Fibroblast of pulmonary artery (primary cell): Measurements from ENCODE around the gene FOXN3.

Experiments
- DNase-seq: peaks from one replicate; pipeline ENCODE4 v3.0.0-alpha.2; 2010; ENCODE audit warnings: low read depth
- H3K4me3 ChIP-seq: replicated peaks from 2 replicates; pipeline ENCODE4 v1.5.1; 2011; ENCODE audit warnings: low read depth, mild to moderate bottlenecking, control low read depth, low read length, moderate library complexity
- TF ChIP-seq, protein P1 (sequence below): IDR thresholded peaks from 2 replicates; pipeline ENCODE4 v1.5.1; 2011; ENCODE audit warnings: mild to moderate bottlenecking, control low read depth, low read length, inconsistent platforms; ENCODE audit errors: missing control alignments

The FOXN3 gene

DNA sequence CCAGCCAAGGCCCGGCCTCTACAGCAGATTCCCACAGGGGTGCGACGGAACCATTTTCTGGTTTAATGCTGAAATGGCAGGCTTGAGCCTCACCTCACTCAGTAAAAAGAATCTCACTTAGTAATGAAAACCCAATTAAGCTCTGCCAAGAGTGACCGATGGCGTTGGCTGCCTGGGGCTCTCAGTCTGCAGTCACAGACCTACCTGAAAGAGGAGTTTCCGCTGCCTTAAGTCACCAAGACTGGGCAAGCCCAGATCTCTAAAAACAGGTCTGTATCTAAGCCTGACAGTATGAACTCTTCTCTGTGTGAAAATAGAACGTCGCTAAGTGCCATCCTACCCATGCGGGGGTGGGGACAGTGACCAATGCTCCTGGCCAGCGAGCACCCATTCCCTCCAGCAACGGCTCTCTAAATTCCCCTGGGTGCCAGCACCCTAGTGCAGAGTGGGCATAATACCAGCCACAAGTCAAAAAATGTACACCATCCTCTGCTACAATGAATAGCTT is 107.3 kb downstream of the FOXN3 start:
- DNase-seq: no peak
- TF ChIP-seq, protein P1, sequence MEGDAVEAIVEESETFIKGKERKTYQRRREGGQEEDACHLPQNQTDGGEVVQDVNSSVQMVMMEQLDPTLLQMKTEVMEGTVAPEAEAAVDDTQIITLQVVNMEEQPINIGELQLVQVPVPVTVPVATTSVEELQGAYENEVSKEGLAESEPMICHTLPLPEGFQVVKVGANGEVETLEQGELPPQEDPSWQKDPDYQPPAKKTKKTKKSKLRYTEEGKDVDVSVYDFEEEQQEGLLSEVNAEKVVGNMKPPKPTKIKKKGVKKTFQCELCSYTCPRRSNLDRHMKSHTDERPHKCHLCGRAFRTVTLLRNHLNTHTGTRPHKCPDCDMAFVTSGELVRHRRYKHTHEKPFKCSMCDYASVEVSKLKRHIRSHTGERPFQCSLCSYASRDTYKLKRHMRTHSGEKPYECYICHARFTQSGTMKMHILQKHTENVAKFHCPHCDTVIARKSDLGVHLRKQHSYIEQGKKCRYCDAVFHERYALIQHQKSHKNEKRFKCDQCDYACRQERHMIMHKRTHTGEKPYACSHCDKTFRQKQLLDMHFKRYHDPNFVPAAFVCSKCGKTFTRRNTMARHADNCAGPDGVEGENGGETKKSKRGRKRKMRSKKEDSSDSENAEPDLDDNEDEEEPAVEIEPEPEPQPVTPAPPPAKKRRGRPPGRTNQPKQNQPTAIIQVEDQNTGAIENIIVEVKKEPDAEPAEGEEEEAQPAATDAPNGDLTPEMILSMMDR: no peak

DNA sequence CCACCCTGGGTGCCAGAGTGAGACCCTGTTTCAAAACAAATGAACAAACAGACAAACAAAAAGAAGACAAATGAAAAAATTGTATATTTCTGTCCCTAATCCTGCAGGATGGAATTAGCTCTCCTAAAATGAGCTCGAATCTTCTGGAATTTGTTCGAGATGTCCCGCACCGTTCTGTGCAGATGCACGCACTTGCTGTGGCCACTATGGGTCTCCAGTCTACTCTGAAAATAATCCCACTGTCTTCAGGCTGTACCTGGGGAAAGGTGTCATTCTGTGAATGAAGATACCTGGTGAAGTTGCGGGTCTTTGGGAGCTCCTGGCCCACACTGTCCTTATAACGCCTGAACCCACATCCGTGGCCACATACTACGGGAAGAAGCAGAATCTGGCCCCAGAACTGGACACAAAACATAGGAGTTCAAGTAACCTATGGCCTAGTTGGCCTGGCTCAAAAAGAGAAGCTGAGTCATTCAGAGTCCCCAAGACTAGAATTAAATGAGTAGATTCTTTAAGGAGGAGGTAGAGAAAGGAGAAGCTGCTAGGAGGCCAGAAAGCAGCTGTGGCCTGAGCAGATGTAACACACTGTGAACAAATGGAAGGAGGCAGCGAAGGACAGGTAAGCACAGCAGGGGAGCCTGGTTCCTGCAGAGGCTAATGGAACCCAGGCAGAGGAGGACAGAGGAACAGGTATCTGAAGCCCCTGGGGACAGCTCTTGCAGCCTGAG is 108.6 kb downstream of the FOXN3 start:
- TF ChIP-seq, protein P1: no peak
- DNase-seq: no peak
- H3K4me3 ChIP-seq: no peak overlapping the region

More for the DNA sequence above, 107.3 kb downstream of the FOXN3 start:
- H3K4me3 ChIP-seq: no peak overlapping the region

DNA sequence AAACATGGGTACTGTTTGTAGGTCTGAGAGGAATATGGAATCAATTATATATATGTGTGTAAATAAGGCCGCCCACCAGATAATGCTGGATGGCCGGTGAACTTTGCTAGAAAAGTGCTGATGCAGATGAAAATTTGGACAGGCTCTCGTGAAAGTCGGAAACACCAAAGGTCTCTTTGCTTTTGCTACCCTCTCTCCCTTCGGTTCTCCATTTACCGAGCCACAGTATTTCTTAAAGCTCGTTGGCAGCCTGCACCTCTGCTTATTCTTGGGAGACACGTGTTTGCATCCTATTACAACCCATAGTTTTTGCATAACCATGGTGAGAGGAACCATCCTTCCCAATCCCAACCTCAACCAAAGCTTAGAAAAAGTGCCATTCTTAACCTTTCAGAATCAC is 109.6 kb downstream of the FOXN3 start:
- no peak for DNase-seq
- H3K4me3 ChIP-seq: no peak overlapping the region
- TF ChIP-seq, protein P1: no peak

DNA sequence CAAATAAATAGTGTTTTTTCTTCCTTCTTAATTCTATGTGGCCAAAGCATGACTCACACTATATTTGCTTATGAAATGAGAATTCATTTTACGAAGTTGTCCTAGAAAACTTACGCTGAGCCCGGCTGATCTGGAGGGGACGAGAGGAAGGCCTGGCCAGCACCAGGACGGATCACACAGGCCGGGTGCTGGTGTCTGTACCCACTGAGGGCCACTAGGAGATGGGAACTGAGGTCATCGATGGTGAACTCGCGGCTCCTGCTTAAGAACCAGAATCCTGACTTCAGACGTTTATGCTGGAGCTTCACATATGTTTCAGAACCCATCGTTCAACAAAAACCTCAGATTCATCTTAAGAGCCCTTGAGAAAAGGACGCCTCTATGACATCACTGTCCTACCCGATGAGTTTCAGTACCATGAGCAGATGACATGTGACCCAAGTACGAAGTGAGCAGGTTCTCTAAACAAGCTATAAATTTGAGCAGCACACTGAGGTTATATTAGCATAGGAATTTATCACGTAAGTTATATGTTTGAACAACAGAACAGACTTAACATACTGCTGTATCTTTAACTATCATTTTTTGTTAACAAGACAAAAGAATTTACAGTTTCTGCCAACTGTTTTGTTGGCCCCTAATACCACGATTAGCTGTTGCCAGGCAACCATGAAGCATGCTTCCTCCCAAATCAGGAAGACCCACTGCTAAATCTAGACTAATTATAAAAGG is 111.9 kb downstream of the FOXN3 start:
- TF ChIP-seq, protein P1: no peak
- H3K4me3 ChIP-seq: no peak overlapping the region
- peak; percentile 77 for DNase-seq

DNA sequence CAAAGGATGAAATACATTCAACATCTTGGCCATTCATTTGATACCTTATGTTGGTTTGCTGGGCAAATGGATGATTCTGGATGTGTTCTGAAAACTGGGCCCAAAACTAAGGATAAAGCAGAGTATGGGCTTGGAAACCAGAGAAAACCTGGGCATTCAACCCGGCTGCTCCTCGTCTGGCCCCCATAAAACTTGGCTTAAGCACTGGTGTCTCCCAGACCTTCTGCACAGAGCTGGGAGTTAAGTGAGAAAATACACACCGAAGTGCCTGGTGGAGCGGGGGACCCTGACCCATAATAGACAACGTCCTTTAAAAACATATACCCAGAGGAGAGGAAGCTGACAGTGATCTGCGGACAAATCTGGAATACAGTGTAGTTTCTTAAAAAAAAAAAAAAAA is 112.5 kb downstream of the FOXN3 start:
- TF ChIP-seq, protein P1: no peak
- no peak for DNase-seq
- H3K4me3 ChIP-seq: peak overlapping the region; percentile 44

DNA sequence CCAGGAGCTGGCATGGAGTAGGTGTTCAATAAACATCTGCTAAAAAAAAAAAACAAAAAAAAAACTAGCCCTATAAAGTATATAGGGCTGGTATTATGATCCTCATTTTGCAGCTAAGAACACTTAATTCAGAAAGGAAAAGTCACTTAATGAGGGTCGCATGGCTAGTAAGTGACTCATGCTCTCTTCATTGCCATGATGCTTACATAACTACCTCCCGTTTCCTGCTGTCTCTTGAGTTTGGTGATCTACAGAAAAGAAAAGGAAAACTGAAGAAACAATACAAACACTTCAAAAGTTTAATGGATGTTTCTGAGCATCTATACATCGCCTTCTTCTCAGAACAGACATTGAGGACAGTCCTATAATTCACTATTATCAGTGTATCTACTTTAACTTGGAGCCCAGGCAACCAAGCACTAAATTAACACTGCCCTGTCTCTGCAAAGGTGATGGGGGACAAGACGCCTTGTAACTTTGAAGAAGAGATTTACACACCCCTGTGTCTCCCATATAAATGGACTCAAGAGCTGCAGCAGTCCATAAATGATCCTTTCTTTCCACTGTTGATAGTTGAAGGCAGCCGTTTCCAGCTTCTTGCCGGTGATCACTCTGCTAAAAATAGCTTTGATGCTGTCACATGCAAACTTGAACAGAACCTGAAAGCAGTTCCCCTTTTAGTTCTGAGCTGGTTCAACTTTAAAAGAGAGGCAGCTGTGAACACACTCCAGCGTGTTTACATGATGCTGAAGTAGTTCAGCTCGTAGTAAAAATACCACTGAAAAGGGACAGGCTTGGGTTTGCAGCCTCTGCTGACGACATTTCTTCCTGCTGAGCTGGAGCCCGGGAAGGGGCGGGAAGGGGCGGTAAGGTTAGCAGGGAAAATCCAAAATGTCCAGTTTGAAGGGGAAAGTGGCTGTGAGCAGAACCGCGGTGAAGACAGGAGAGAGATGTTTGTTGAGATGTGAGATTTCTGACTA is 113.3 kb downstream of the FOXN3 start:
- peak overlapping the region; percentile 44 for H3K4me3 ChIP-seq
- DNase-seq: peak; percentile 85

More for the DNA sequence above, 113.3 kb downstream of the FOXN3 start:
- TF ChIP-seq, protein P1: no peak
